ENCODE measurements around the gene ATP5PD.

- no peak for TF ChIP-seq GATA2 (IDR thresholded peaks at IDR 0.05; ENCODE audit: low read depth, low read length)
- TF ChIP-seq GATA3 (IDR thresholded peaks at IDR 0.05; ENCODE audit: low read depth, low read length), result no peak
These were observed 27.6 kb downstream of the ATP5PD start for GRCh38 chr17:75019146-75019545.
